Fibroblast of skin of left quadriceps (primary cell): ENCODE measurements around the gene TNNI3K.
A peak's percentile ranks its signal among the peaks of the same experiment; 100 is the strongest.

Source experiments
- DNase-seq, 2 experiments: peaks; one replicate each; pipeline ENCODE4 v3.0.0-alpha.2; 2013; ENCODE audit warnings: low read depth in 2 of 2

TNNI3K gene

DNA sequence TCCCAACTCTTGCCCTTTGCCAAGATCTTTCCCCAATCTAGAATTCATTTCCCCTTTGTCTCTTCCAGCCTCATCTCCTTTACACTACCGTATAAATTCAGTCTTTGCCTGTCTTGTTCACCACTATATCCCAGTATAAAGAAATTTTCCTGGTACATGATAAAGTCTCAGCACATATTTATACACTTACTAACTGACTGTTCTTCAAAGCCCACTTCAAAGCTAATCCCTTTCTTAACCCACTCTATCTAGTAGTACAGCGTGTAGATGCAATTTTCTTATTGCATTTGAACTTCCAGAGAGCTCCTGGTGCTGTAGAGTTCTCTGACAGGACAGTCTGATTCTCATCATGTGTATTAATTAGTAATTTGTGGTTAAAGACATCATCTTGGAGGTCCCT, 199.1 kb downstream of the TNNI3K start:
- DNase-seq = no peak

DNA sequence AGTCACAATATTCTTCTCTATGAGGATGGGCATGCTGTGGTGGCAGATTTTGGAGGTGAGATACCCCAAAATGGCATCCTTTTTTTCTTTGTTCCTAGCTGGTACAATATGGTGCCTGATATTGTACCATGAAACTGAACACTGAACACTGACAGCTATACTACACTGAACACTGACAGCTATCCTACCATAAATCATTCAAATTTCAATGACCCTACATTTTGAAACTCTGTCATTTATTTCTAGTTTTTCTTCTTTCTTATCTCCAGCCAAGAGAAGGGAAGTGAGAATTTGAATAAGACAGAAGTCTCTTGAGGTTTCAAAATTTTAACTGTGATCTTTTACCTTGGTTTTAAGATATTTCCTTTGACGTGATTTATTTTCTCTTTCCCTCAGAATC, 200.9 kb downstream of the TNNI3K start:
- DNase-seq = no peak

- no peak for DNase-seq
Observed at GRCh38 chr1:74437035-74437434, 201.8 kb downstream of the TNNI3K start.

DNA sequence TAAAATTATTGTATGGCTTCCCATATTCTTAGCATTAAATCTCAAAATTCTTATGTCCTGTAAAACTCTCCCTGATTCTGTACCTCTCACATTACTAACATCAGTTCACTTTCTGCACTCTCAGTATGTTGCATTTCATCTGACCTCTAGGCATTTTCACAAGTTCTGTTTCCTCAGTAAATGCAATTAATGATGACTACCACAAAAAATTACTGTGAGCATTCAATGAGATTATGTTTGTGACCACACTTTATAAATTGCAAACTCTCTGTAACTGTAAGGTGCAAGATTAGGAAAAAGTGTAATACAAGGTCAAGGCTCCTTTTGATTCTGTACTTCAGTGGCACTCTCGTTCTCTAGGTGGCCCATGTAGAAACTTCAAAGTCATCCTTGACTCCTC, 216.8 kb downstream of the TNNI3K start:
- no peak for DNase-seq

DNA sequence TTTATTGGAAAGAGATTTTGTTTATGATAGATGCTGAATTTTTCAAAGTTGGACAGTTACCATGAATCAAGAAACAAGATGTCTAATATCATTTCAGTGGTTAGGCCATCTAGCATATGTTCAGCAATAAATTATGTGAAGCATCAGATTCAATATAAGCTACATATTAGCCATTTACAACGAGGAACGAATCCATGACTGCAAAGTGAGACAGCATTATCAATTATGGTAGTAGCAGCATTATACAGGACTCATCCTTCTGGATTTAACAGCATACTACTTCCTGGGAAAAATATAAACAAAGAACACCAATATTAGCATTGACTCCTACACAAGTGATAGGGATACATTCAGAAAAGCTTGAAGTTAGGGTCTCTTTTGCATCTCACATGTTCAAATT, 218.1 kb downstream of the TNNI3K start:
- no peak for DNase-seq

GRCh38 chr1:74455390-74455789, 220.2 kb downstream of the TNNI3K start:
- DNase-seq = no peak

DNA sequence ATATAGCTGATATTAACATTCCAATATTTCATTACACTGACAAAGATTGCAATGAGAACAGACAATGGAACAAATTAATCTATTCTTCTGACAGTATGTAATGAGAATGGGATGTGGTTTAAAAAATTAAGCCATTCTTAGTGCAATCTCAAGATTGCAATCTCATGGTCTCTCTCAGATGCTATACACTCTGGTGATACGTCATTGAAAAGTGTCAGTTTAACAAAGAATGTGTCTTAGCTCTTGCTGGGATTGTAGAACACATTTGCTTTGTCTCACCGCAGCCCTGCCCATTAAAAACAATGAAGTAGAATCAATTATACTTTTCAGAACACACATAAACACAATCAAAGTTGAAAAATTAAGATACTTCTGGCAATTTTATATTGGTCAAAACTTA, 222.1 kb downstream of the TNNI3K start:
- no peak for DNase-seq

GRCh38 chr1:74463333-74463988, 228.3 kb downstream of the TNNI3K start:
- peak; percentile 25 to 41 for DNase-seq

- no peak for DNase-seq
Observed at GRCh38 chr1:74464037-74464436, 228.8 kb downstream of the TNNI3K start.

- no peak for DNase-seq
Observed at GRCh38 chr1:74465193-74465681, 230.1 kb downstream of the TNNI3K start.

GRCh38 chr1:74467786-74468377, 232.7 kb downstream of the TNNI3K start:
- DNase-seq = no peak

- DNase-seq = peak; percentile 18 to 20
Observed at GRCh38 chr1:74468982-74469603, 233.9 kb downstream of the TNNI3K start.

- no peak for DNase-seq
Observed at GRCh38 chr1:74470251-74470650, 235.1 kb downstream of the TNNI3K start.

- no peak for DNase-seq
Observed at GRCh38 chr1:74470936-74471335, 235.7 kb downstream of the TNNI3K start.

- DNase-seq = no peak
Observed at GRCh38 chr1:74471470-74471869, 236.3 kb downstream of the TNNI3K start.

GRCh38 chr1:74474585-74474984, 239.4 kb downstream of the TNNI3K start:
- no peak for DNase-seq

DNA sequence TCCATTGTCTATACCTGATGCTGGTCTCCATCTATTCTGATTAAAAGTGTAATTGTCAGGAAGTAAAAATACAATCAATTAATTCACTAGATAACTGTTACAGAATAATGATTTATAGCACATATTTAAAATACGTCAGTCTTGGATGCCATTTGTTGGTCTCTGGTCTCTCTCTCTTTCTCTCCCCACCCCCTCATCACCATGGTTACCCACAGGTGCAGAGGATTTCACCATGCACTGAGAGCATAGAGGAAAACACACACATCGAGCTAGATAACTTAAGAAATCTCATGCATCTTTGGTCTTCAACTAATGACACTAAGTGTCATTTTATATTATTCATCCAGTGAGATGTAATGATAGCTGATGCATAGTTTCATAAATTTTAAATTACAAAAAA, 243.8 kb downstream of the TNNI3K start:
- no peak for DNase-seq

DNA sequence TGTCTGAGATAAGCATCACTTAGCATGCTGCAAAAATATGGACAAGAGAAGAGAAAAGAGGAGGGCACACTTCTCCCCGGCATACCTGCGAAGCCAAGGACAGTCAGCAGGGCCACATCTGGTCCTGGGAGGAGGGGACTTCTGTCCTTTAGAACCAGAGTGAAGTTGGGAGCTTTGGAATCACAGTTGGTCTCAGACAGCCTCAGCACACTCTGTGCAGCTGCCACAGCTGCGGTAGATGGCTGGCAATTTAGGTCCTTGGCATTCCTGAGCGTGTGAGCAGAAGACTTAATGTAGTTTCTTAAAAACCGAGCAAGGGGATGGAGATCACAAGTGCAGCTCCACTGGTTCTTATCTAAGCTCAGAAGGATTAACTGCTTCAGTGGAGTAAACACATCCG, 244.9 kb downstream of the TNNI3K start:
- no peak for DNase-seq

GRCh38 chr1:74481607-74482006, 246.4 kb downstream of the TNNI3K start:
- no peak for DNase-seq

GRCh38 chr1:74485622-74486021, 250.4 kb downstream of the TNNI3K start:
- DNase-seq = no peak

DNA sequence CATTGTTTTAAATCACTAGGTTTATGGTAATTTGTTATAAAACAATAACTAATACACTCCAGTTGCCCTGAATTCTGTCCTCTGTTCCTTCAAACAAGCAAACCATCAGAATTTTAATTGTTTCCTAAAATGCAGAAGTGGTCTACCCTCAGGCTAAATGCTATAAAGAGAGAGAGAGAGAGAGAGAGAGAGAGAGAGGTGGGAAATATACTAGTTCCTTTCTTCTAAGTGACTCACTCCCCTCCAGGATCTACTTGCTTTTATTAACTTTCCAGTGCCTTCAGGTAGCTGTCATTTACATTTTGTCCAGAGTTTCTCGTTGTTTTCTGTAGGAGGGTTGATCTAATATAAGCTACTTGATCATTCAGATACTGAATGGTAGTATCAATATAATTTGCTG, 250.8 kb downstream of the TNNI3K start:
- no peak for DNase-seq

- DNase-seq = no peak
Observed at GRCh38 chr1:74496669-74497068, 261.5 kb downstream of the TNNI3K start.

DNA sequence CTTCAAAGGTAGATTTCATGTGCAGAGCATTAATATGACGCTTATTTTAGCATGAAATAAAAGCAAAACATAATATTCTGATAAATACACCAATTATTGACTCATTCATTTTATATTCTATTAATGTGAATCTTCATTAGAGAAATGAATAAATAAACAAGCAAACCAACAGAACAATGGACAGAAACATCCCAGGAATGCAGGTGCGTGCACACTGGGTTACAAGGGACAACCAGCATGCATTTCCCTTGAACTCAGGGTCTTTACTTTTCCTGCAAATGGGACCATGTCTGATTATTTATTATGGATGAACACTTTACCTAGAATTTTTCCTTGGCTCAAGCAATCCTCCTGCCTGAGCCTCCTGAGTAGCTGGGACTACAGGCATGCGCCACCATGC, 263.7 kb downstream of the TNNI3K start:
- DNase-seq = no peak
